ENCODE results near the gene TRIO.

GRCh38 chr5:14178671-14179211 is 35.6 kb downstream of the TRIO start:
- TF ChIP-seq CTCF (conservative IDR thresholded peaks at IDR 0.05; ENCODE audit: low read depth, low read length) (no peak), EZH2 (IDR thresholded peaks at IDR 0.05; ENCODE audit: borderline replicate concordance, low read depth, low read length, poor library complexity, severe bottlenecking) (no peak)

Data from A673 (cell line).